HEK293 (cell line): ENCODE measurements around the gene TNFAIP3.

ENCODE experiments used
- CTCF ChIA-PET: fragments of 350-600 bp; formaldehyde crosslinking; extraction: SDS; loops from one replicate; lab custom pipeline; 2021; ENCODE audit warnings: antibody characterized with exemption; lab: Yijun Ruan, JAX
- POLR2A ChIA-PET: fragments of 300-600 bp; formaldehyde crosslinking; extraction: SDS; loops from one replicate; lab custom pipeline; 2020; ENCODE audit warnings: antibody characterized with exemption, inconsistent platforms; lab: Yijun Ruan, JAX
- H3K27ac ChIP-seq: fragments of 200-500 bp; sonication (Bioruptor generic); 2 replicates; pipeline ENCODE4 v1.5.1; 2014; ENCODE audit warnings: low read depth, low read length, control low read depth, inconsistent platforms; ENCODE audit errors: extremely low read depth
- H3K36me3 ChIP-seq, 2 experiments: fragments of 200-500 bp in 1 of 2; sonication (Bioruptor generic) in 1 of 2; 1 replicate in 1 of 2; 2 replicates in 1 of 2; pipeline ENCODE4 v1.5.1; 2014 to 2017; ENCODE audit warnings: inconsistent platforms in 2 of 2, low read length in 2 of 2; ENCODE audit not compliant: control insufficient read depth in 2 of 2, insufficient read depth in 1 of 2
- H3K4me1 ChIP-seq: fragments of 200-500 bp; sonication (Bioruptor generic); 2 replicates; pipeline ENCODE4 v1.5.1; 2014; ENCODE audit warnings: mild to moderate bottlenecking, low read length, inconsistent platforms; ENCODE audit not compliant: control insufficient read depth, insufficient read depth
- H3K4me3 ChIP-seq: 2 replicates; pipeline ENCODE4 v1.5.1; 2011; ENCODE audit warnings: low read depth, mild to moderate bottlenecking, control low read depth, low read length, moderate library complexity
- H3K9me3 ChIP-seq: fragments of 200-500 bp; sonication (Bioruptor generic); 2 replicates; pipeline ENCODE4 v1.5.1; 2014; ENCODE audit warnings: low read depth, low read length, inconsistent platforms; ENCODE audit not compliant: control insufficient read depth, insufficient read depth
- AEBP2 ChIP-seq: fragments of 450-650 bp; formaldehyde crosslinking; IDR thresholded peaks from 2 replicates; pipeline ENCODE4 v1.5.1; 2016; ENCODE audit warnings: missing biosample characterization, missing genetic modification characterization, borderline replicate concordance
- BCL11A ChIP-seq: fragments of 450-650 bp; formaldehyde crosslinking; IDR thresholded peaks from 2 replicates; pipeline ENCODE4 v1.5.1; 2016; ENCODE audit warnings: low read depth, missing biosample characterization, missing genetic modification characterization
- KLF17 ChIP-seq: fragments of 450-650 bp; formaldehyde crosslinking; IDR thresholded peaks from 2 replicates; pipeline ENCODE4 v1.5.1; 2016; ENCODE audit warnings: missing biosample characterization, missing genetic modification characterization
- PRDM4 ChIP-seq: fragments of 450-650 bp; formaldehyde crosslinking; IDR thresholded peaks from 2 replicates; pipeline ENCODE4 v1.5.1; 2017; ENCODE audit warnings: missing biosample characterization, missing genetic modification characterization
- REST ChIP-seq: fragments of 450-650 bp; formaldehyde crosslinking; IDR thresholded peaks from 2 replicates; pipeline ENCODE4 v1.5.1; 2016; ENCODE audit warnings: missing biosample characterization, missing genetic modification characterization
- WT1 ChIP-seq: fragments of 450-650 bp; formaldehyde crosslinking; IDR thresholded peaks from 2 replicates; pipeline ENCODE4 v1.5.1; 2016; ENCODE audit warnings: missing biosample characterization, missing genetic modification characterization
- ZBTB17 ChIP-seq: fragments of 450-650 bp; formaldehyde crosslinking; IDR thresholded peaks from 2 replicates; pipeline ENCODE4 v1.5.1; 2016; ENCODE audit warnings: missing biosample characterization, missing genetic modification characterization
- ZBTB49 ChIP-seq: fragments of 450-650 bp; formaldehyde crosslinking; IDR thresholded peaks from 2 replicates; pipeline ENCODE4 v1.5.1; 2016; ENCODE audit warnings: missing biosample characterization, missing genetic modification characterization, low read depth
- ZNF114 ChIP-seq: fragments of 450-650 bp; formaldehyde crosslinking; IDR thresholded peaks from 2 replicates; pipeline ENCODE4 v1.5.0; 2017; ENCODE audit warnings: missing biosample characterization, missing genetic modification characterization
- ZNF140 ChIP-seq: fragments of 450-650 bp; formaldehyde crosslinking; IDR thresholded peaks from 2 replicates; pipeline ENCODE4 v1.5.1; 2016; ENCODE audit warnings: missing biosample characterization, missing genetic modification characterization
- ZNF214 ChIP-seq: fragments of 450-650 bp; formaldehyde crosslinking; IDR thresholded peaks from 2 replicates; pipeline ENCODE4 v1.5.1; 2017; ENCODE audit warnings: missing biosample characterization, mild to moderate bottlenecking, missing genetic modification characterization, borderline replicate concordance
- ZNF366 ChIP-seq: fragments of 450-650 bp; formaldehyde crosslinking; conservative IDR thresholded peaks from 2 replicates; pipeline ENCODE4 v1.5.1; 2016; ENCODE audit warnings: missing biosample characterization, missing genetic modification characterization
- ZNF623 ChIP-seq: fragments of 450-650 bp; formaldehyde crosslinking; IDR thresholded peaks from 2 replicates; pipeline ENCODE4 v1.5.1; 2016; ENCODE audit warnings: missing biosample characterization, missing genetic modification characterization
- ZNF76 ChIP-seq: fragments of 450-650 bp; formaldehyde crosslinking; IDR thresholded peaks from 2 replicates; pipeline ENCODE4; 2016; ENCODE audit warnings: low read depth, missing biosample characterization, missing genetic modification characterization, borderline replicate concordance

TNFAIP3 gene

GRCh38 chr6:137839076-137839475 is 28.0 kb upstream of the TNFAIP3 start (continued):
- TF ChIP-seq AEBP2 (tag by site-specific recombination) (no peak), ZNF214 (tag by site-specific recombination) (no peak), ZNF114 (tag by site-specific recombination) (no peak)
- TF ChIP-seq, all 188 proteins: peak for 0

GRCh38 chr6:137840252-137840651 is 26.8 kb upstream of the TNFAIP3 start:
- Histone ChIP-seq H3K9me3 (no peaks in the 10 kb centered on the region), H3K27ac (no peak overlapping the region), H3K4me3 (no peak overlapping the region), H3K36me3 (no peaks in the 10 kb centered on the region), H3K4me1 (no peaks in the 10 kb centered on the region)
- ChIA-PET CTCF (interaction anchor here (1.1 kb wide), 1 partner anchor 128 kb away, joined by 3 read pairs; no protein-coding TSS in a partner anchor), POLR2A (no interaction called here)
- TF ChIP-seq REST (tag by site-specific recombination) (no peak), ZNF140 (tag by site-specific recombination) (no peak), ZNF366 (tag by site-specific recombination) (no peak), ZBTB49 (tag by site-specific recombination) (no peak), ZNF623 (tag by site-specific recombination) (no peak), ZBTB17 (tag by site-specific recombination) (no peak), WT1 (tag by site-specific recombination) (no peak), ZNF76 (no peak), ZNF214 (tag by site-specific recombination) (no peak), BCL11A (tag by site-specific recombination) (no peak), KLF17 (tag by site-specific recombination) (no peak), PRDM4 (tag by site-specific recombination) (no peak)
